ENCODE results near the gene DENND1A.
"Not testable (repeated sequence)": the region's sequence is repeated elsewhere in the genome, so short reads cannot be mapped to it uniquely, and the experiment has no call there.

Gene DENND1A

DNA sequence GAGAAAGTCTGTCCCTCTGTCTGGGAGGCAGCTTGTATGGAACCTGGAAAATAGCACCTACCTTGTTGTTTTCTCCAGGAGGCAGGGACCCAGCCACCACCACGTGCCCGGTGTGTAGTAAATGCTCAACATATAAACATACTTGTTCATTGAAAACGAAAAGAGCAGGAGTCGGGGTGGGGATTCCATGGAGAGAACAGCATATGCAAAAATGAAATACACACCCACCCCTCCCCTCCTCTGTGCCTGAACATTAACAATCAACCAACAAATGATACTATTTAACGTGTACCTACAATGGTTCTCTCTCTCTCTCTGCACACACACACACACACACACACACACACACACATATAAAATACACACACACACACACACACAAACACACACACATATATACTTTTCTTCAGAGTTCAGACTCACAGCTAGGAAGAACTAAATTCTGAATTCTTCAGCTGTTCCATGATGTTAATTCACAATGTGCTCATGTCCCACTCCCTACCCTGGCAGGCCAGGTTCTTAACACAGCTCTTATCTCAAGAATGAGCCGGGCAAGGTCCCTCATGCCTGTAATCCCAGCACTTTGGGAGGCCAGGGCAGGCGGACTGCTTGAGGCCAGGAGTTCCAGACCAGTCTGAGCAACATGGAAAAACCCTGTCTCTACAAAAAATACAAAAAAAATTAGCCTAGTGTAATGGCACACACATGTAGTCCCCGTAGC lies 16.3 kb upstream of the DENND1A start:
- no peak for DNase-seq

DNA sequence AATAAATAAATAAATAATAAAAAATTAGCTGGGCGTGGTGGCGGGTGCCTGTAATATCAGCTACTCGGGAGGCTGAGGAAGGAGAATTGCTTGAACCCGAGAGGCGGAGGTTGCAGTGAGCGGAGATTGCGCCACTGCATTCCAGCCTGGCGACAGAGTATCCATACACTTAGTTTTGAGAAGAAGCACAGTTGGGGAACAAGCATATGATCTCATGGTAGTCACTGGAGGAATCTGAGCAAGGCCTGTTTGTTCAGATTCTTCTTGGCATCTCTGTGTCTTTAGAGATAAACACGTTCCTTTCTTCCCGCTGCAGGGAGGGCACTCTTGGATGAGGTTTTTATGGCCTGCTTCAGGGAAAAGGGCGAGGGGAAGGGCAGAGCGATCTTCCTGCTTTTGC lies 15.6 kb upstream of the DENND1A start:
- no peak for DNase-seq

DNA sequence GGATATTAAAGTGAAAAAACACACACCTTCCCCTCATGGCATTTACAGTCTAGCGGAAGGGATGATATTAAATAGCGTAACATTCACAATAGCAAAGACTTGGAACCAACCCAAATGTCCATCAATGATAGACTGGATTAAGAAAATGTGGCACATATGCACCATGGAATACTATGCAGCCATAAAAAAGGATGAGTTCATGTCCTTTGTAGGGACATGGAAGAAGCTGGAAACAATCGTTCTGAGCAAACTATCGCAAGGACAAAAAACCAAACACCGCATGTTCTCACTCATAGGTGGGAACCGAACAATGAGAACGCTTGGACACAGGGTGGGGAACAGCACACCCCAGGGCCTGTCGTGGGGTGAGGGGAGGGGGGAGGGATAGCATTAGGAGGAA lies 14.5 kb upstream of the DENND1A start:
- not testable (repeated sequence) for DNase-seq

DNA sequence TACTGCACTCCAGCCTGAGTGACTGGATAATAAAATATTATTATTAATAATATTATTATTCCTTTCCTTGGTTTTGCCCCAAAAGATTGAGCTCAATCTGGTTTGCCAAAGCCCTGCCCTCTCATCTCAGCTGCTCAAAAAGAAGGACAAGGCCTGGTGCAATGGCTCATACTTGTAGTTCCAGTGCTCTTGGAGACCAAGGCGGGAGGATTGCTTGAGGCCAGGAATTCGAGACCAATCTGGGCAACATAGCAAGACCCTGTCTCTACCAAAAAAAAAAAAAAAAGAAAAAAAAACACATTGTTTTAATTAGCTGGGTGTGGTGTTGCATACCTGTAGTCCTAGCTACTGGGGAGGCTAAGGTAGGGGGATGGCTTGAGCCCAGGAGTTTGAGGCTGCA lies 13.7 kb upstream of the DENND1A start:
- DNase-seq = no peak

DNA sequence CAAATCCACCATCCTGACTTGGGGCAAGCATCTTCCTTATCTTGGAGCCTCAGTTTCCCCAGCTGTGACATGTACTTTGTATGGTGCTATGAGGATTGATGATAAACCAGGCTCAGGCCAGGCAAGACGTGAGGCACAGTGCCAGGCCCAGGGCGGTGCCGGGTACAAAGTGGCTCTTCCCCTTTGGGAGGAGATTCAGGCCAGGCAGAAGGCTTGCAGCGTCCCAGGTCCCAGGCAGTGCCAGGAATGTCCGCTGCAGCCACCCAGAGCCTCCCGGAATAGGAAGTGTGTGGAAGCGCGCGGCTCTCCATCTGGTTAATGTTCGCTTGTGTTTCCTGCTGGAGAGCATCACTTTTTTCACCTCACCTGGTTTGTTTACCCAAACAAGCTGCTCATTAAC lies 12.6 kb upstream of the DENND1A start:
- DNase-seq = no peak

DNA sequence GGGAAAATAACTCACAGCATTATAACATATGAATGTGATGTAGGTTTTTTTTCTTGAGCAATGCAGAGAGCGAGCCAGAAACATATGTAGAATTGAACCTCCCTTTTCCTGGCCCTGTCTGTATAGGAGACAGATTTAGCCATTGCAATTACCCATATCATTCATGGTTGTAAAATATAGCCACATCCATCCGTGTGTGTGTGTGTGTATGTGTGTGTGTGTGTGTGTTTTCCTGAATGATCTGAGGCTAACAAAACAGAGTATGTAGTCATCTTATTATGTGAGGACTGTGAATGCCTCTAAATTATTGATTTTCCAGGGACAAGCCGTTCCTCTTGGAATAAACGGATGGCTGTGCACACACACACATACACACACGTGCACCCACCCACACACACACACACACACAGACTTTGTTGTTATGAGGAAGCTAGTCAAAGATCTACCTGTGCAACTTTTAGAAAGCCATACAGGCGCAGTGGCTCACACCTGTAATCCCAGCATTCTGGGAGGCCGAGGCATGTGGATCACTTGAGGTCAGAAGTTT lies 11.7 kb upstream of the DENND1A start:
- DNase-seq = no peak

DNA sequence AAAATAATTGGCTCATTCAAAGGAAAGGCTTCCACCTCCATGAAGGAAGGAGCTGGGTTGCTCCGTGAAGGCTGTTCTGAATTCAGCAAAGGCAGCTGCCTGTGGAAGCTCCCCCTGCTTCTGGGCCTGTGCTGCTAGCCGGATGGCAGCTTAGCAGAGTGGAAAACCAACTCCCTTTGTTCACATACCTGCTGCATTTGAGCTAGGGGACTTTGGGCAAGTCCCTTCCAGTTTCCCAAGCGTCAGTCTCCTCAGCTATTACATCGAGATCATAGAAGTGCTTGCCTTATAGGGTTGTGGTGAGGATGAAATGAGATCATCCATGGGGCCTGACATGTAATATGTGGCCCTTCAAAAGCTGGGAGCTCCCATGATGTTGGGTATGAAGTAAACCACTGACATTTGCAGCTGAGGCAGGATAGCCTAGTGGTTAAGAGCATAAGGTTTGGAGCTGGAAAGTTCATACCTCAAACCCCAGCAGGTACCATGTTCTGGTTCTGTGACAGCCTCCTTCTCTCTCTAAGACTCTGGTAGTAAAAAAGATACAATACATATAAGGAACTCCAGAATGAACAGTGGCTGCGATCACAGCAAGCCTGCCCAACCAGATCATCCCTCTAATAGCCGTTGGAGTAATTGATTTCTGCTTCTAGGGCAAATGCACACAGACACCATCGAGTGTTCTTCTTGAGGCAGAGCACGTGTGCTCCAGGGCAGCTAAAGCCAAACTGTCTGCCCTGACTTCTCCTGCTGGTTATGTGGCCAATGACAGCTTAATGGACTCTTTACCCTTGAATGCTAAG lies 11.0 kb upstream of the DENND1A start:
- DNase-seq = no peak

DNA sequence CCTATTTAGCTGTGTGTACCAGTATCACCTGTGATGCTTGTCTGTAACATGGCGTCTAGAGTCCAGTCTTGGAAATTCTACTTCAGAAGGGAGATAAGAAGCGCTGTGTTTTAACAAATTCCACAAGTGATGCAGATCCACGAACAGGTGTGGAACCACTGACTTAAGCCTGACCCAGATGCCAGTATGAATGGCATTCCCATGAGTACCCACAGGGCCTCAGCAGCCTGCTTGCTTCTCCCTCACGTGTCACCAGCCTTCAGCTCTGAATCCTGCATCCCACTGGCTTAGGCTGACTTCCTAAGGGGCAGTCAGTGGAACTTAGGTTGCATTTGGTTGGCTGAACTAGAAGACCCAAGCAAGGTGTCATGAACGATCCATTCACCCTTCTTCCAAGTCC lies 8.5 kb upstream of the DENND1A start:
- no peak for DNase-seq

DNA sequence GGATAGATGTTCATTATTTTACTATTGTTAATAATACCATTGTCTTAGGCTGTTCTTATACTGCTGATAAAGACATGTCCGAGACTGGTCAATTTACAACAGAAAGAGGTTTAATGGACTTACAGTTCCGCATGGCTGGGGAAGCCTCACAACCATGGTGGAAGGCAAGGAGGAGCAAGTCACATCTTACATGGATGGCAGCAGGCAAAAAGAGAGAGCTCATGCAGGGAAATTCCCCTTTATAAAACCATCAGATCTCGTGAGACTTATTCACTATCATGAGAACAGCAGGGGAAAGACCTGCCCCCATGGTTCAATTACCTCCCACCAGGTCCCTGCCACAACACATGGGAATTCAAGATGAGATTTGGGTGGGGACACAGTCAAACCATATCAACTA lies 6.6 kb upstream of the DENND1A start:
- DNase-seq = not testable (repeated sequence)

DNA sequence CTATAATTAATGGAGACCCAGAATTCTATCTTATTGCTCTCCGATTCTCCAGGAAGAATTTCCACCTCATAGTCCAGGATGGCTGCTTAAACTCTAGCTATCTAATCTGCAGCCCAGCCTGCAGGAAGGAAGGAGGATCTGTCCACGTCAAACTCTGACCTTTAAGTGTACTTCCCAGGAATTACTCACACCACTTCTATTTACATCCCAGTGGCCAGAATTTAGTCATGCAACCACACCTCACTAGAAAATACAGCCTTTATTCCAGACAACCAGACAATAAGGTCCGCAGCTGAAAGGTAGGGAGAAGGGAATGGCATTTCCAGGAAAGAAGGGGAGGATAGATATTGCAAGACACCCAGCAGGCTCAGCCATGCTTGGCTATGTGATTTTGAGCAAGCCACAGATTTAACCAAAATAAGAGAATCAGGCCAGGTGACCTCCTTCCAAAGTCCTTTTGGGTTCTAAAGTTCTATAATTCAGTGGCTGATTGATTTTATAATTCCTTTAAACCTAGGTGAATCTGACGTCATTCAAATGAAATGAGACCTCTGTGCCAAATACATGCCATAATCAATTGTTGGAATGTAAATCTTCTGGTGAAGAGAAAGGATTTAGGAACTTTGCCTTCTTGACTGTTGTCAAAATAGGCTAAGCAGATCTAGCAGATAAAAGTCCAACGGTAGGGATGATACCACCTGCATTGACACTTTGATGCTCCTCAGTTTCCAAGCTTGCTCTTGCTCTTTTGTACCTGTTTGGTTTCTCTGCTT lies 3.7 kb upstream of the DENND1A start:
- DNase-seq = no peak

DNA sequence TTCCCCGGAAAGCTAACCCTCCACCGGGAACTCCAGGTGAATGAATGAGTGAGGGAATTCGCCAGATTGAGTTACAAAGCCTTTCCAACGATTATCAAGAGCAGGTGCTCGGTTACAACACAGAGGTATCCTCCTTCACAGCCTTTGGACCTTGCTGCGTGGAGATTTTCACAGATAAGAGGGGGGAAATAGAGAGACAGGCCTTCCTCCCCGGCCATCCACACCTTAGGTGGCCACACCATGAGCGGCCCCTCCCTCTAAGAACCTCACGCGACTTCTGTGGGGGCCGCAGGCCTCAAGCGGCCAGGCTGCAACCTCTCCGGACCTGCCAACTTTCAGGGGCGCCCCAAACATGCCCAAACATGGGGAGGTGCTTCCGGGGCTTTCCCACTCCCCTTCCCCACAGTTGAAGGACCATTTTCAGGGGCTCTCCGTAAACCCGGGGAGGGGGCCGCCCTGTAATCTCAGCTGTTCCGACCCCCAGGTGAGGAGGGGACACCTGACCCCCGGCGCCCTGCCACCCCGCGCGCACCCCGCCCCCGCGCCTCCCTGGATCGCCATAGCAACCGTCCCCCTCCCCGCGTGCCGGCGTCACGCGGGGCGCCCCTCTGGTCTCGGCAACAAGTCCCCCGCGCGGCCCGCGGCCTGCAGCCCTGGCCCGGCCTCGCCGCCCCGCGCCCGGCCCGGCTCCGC lies 603 bp downstream of the DENND1A start:
- no peak for DNase-seq

DNA sequence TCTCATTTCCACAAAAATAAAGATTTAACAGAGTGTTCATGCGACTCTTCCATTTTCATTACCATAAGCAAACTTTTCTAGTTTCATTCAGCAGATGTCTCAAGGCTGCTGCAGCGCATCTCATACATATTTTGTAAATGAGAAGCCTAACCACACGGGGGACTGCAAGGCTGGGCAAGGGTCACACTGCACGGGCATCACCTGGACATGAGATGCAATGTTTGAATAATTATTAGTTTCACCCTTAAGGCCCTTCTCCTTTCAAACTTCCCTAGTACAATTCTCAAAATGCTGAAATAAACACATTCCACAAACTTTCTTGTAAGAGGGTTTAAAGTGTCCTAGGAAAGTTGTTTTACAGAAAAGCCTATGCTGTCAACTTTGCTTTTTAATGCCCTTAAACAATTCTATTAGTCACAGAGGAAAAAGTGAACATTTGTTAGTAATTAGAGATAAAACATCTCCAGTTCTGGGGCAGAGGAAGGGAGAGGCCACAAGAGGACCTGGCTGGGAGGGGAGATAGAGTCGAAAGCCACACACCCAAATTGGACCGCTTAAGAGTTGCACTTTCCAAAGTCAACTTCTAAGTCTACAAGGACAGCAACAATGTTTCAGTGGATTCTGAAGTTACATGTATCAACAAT lies 1.3 kb downstream of the DENND1A start:
- DNase-seq = peak in 1 of 2 experiments; percentile 6

DNA sequence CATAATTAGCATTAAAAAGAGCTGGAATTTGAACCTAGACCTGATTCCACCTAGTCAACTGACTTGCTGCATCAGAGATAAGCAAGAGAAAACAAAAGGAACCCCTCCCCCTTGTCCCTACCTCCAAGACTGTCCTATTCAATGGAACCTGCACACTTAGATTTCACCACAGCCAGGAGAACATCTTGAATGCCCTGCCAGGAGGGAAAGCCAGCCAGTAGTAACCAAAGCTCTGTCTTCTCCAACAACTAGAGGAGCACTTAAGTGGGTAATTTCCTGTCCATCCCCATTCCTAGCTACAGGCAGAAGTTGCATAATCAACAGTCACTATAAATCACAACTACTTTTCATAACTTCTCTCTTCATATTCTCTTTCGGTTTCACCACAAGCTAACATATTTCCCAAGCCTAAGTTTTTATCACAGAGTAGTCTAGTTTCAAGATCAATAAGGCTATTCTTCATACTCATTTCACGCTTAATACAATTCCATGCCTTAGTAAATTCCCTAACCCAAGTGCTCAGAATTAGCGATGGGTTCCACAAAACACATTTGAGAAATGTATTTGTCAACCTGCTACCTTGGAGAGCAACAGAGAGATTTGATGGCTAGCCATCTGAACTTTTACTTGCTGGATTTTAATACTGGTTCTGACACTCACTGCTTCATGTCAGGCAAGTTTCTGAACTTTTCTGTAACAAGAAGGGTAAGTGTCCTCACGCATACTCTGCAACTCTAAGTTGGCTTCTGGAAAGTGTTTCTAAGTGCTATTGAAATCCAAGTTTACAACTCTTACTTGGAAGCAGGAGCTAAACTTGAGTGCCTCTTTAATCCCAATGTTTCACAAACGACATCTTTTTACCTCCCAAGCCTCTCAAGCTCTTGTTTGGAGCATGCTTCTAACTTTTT lies 2.0 kb downstream of the DENND1A start:
- DNase-seq = peak; percentile 86 to 88

DNA sequence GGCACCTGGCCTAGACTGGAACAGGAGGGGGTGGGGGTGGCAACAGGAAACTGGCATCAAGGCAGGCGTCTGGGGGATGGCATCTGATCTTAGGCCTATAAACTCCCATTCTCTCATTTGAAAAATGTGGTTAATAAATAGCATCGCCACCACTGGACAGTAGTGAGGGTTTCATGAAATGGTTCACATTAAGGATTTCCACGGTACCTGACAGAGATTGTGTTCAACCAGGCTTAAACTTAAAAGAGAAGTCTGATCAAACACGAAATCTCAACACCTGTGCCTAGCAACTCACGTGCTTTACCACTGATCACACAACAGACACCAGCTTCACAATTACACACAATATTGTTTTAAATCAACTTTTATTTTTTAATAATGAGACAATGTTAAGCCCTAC lies 3.0 kb downstream of the DENND1A start:
- DNase-seq = no peak

DNA sequence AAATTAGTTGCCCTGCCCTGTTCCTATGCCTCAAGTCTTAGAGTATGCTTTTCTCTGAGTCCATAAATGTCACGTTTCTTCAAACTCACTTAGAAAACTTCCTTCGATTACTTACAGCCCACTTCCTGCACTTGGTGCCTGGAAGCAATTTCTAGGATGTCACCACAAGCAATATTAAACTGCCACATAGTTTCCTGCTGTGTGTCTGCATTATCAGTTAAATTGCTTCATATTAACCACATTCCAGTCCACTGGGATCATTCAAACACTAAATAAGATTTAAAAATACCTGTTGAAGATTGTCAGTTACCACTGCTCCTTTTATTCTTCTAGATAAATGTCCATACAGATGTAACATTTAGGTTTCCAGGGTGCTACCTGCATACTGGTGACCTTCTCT lies 4.1 kb downstream of the DENND1A start:
- DNase-seq = peak; percentile 65 to 74

DNA sequence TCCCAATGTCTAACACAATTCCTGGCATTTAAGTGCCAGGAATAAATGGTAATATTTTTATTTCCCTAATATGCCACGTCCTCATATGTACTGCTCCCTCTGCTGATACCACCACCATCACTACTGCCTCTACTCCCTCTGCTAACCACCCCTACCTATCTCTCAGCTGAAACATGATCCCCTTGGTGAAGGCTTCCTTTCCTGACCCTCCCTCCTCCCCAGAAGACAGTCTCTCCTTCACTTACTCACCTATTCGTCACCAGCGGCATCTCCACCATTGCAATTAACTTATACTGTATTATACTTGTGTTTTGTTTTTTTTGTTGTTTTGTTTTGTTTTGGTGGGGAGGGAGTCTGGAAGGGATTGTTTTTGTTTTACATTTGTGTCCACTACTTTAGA lies 4.8 kb downstream of the DENND1A start:
- DNase-seq = no peak

DNA sequence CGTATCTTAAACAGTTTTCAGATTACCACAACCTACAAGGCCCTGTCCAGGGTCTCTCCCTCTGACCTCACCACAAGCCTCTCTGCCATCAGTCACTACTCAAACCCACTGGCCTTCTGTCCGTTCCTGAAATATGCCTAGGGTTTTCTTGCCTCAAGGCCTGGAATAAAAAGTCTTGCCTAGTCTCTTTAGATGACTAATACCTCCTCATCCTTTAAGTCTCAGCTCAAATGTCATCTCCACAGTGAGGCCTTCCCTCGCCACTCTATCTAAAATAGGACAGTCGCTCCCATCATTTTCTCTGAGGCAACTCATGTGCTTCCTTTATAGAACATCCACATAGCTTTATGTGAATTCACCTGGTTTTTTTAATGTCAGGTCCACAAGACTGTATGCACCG lies 5.2 kb downstream of the DENND1A start:
- DNase-seq = no peak

DNA sequence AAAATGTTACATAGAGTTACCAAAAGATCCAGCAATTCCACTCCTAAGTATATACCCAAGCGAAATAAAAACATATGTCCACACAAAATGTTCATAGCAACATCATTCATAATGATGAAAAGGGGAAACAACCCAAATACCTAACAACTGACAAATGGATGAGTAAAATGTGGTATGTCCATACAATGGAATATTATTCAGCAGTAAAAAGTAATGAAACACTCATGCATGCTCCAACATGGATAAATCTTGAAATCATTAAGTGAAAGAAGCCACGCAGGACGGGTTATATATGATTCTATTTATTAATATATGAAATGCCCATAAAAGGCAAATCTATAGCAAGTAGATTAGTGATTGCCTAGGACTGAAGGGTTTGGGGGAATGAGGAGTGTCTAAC lies 6.0 kb downstream of the DENND1A start:
- no peak for DNase-seq

DNA sequence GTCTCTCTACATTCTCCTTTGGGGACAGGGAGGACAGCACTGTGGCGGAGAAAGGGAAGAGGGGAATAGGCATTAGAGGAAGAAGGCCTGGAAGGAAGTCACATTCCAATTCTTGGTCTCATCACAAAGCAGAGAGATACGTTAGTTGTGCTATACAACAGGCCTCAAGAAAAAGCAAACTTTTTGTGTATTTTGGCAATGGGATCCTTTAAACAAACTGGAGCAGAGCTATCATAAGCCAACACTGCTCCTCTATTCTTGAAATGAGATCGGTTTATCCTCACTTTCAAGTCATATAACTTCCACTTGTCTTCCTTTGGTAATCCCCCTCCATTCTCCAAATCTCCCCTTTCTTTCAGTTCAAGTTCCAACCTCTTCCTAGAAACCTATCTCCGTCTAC lies 6.5 kb downstream of the DENND1A start:
- no peak for DNase-seq

DNA sequence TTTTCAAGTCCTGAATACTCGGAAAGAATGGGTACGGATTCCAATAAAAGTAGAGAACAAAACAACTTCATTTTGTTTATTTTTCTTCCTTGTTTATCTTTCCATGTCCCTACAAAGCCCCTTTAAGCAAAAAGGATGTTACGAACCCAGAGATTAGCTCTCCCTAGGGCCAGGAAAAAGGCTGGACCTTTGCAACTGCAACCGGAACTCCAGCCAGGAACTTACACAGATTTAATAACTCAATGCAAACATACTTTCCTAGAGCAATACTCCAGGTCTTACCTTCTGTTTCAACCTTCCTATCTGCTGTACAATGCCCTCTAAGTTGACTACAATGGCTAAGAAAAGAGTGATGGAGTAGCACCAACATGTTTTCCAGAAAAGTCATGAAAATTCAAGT lies 7.0 kb downstream of the DENND1A start:
- DNase-seq = no peak

DNA sequence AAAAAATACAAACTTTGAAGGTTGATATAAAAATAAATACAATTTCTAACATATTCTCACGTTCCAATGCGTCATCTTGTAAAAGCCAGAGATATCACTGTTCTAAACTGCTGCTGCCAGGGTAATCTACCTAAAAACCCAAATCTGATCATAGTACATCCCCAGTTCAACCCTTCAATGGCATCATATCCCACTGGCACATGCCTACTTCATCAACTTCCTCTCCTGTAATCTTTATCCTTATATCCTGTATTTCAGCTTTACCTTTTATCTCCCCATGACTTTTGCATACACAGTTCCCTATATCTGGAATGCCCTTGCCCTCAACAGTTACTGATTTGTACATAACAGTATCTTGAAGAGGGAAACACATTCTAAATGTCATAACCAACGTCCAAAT lies 7.5 kb downstream of the DENND1A start:
- no peak for DNase-seq

Measured in AML-193 (cell line).